WERI-Rb-1 (cell line): Measurements from ENCODE around the gene MOB1B.
"Not testable (repeated sequence)": the region's sequence is repeated elsewhere in the genome, so short reads cannot be mapped to it uniquely, and the experiment has no call there.

Source experiments
- DNase-seq: peaks from one replicate; pipeline ENCODE4 v3.0.0-alpha.2; 2020
- H3K27ac ChIP-seq: fragments of 250-450 bp; sonication (Bioruptor Pico); 2 replicates; pipeline ENCODE4 v1.5.1; 2020; ENCODE audit warnings: mild to moderate bottlenecking, moderate library complexity
- H3K27me3 ChIP-seq: fragments of 250-450 bp; sonication (Bioruptor Pico); 2 replicates; pipeline ENCODE4 v1.5.1; 2021; ENCODE audit warnings: mild to moderate bottlenecking, low read depth, moderate library complexity; ENCODE audit not compliant: insufficient read depth, severe bottlenecking
- H3K36me3 ChIP-seq: fragments of 250-450 bp; sonication (Bioruptor Pico); 2 replicates; pipeline ENCODE4 v1.5.1; 2020; ENCODE audit warnings: mild to moderate bottlenecking, moderate library complexity
- H3K4me3 ChIP-seq: 2 replicates; pipeline ENCODE4 v1.5.1; 2011; ENCODE audit warnings: low read depth, mild to moderate bottlenecking, control low read depth, low read length
- H3K9me3 ChIP-seq: fragments of 250-450 bp; sonication (Bioruptor Pico); 2 replicates; pipeline ENCODE4 v1.5.1; 2021; ENCODE audit warnings: mild to moderate bottlenecking, moderate library complexity; ENCODE audit not compliant: severe bottlenecking
- CTCF ChIP-seq: IDR thresholded peaks from 2 replicates; pipeline ENCODE4 v1.5.1; 2011; ENCODE audit warnings: low read depth, mild to moderate bottlenecking, control low read depth, inconsistent platforms, low read length

The MOB1B gene

GRCh38 chr4:71006203-71006907, 104.2 kb downstream of the MOB1B start:
- Histone ChIP-seq H3K9me3 (no peaks in the 10 kb centered on the region), H3K36me3 (peaks cover 6% of the 10 kb centered on the region), H3K4me3 (no peak overlapping the region), H3K27me3 (no peaks in the 10 kb centered on the region), H3K27ac (no peak overlapping the region)
- DNase-seq: no peak
- TF ChIP-seq CTCF: no peak

- no peaks in the 10 kb centered on the region for H3K27me3 ChIP-seq
- TF ChIP-seq CTCF: no peak
- peaks cover 5% of the 10 kb centered on the region for H3K36me3 ChIP-seq
- no peak overlapping the region for H3K4me3 ChIP-seq
- H3K27ac ChIP-seq: no peak overlapping the region
- no peak for DNase-seq
- no peaks in the 10 kb centered on the region for H3K9me3 ChIP-seq
Observed at GRCh38 chr4:71008196-71008595, 106.0 kb downstream of the MOB1B start.

- Histone ChIP-seq H3K27me3 (no peaks in the 10 kb centered on the region), H3K4me3 (no peak overlapping the region), H3K36me3 (peaks cover 5% of the 10 kb centered on the region), H3K9me3 (no peaks in the 10 kb centered on the region), H3K27ac (no peak overlapping the region)
- DNase-seq: no peak
- no peak for TF ChIP-seq CTCF
Observed at GRCh38 chr4:71009086-71009485, 106.9 kb downstream of the MOB1B start.

- Histone ChIP-seq H3K27ac (no peak overlapping the region), H3K9me3 (no peaks in the 10 kb centered on the region), H3K27me3 (no peaks in the 10 kb centered on the region), H3K36me3 (peaks cover 5% of the 10 kb centered on the region), H3K4me3 (no peak overlapping the region)
- TF ChIP-seq CTCF: peak; percentile 23
- no peak for DNase-seq
Observed at GRCh38 chr4:71009890-71010588, 107.9 kb downstream of the MOB1B start.

- no peak for DNase-seq
- no peak overlapping the region for H3K27ac ChIP-seq
- H3K36me3 ChIP-seq: peaks cover 5% of the 10 kb centered on the region
- no peaks in the 10 kb centered on the region for H3K9me3 ChIP-seq
- H3K4me3 ChIP-seq: no peak overlapping the region
- H3K27me3 ChIP-seq: no peaks in the 10 kb centered on the region
- TF ChIP-seq CTCF: no peak
Observed at GRCh38 chr4:71011451-71011850, 109.3 kb downstream of the MOB1B start.

GRCh38 chr4:71017391-71017790, 115.2 kb downstream of the MOB1B start:
- not testable (repeated sequence) for H3K4me3 ChIP-seq, H3K27ac ChIP-seq, H3K9me3 ChIP-seq, H3K36me3 ChIP-seq, H3K27me3 ChIP-seq, DNase-seq
